Cerebellar cortex (tissue), 1 donor: ENCODE measurements around the gene MBNL3.

ENCODE experiments used
- DNase-seq: peaks from one replicate; pipeline ENCODE4 v3.0.0-alpha.2; 2015; ENCODE audit warnings: low spot score

Gene MBNL3, protein sequence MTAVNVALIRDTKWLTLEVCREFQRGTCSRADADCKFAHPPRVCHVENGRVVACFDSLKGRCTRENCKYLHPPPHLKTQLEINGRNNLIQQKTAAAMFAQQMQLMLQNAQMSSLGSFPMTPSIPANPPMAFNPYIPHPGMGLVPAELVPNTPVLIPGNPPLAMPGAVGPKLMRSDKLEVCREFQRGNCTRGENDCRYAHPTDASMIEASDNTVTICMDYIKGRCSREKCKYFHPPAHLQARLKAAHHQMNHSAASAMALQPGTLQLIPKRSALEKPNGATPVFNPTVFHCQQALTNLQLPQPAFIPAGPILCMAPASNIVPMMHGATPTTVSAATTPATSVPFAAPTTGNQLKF

DNA sequence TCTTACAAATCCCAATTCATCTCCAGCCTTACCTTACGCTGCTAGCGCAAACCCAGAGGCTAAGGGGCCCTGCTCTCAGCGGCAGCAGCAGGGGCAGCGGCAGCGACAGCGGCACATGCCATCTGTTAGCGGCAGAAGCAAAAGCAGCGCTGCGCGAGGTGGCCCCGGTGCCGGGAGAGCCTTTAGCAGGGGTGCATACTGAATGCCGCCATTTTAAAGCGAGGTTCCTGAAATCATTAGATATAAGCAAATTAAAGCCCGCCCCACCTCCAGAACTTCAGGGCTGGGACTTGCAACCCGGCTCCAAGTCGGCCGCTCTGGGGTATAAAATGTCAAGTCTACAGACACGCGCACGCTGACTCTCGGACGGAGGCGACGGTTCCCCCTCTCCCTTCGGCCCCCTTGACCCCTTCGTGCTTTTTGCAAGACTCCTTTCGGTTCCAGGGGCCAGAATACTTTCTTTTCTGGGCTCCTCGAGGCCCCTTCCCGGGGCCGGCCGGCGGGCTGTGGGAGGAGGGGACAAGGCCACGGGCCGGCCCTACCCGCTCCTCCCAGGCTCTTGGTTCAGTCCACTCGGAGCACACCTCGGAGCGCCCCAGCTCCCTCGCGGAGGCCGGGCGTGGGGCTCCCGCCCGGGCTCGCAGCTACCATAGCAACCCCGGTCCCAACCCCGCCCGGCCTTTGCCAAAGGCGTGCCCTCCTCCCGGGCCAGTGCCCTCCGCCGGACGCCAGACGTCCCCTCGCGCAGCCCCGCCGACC is at the start of gene MBNL3:
Gene MBNL3, minus strand, starts transcription at position 220 of the 759 bp plus-strand sequence. CDS start 49,427 bp downstream, outside the sequence.
- peak; percentile 15 for DNase-seq

DNA sequence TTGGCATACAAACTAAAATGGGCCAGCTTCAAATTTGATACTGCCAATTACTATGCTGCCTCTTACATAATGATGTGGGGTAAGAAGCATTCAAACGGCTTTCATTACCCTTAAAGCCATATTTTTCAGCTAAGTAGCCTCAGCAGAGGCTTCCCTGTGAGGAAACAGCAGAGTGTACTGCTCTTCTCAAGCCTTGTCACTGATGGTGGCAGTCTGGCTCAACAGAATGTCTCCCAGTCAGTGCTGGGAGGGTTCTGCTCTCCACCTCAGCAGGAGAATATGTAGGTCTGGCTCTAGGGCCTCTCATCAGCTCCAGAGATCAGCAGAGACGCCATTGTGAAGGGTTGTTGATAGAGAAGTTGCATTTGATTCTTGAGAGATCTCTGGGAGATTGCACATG is 44.6 kb upstream of the MBNL3 start:
- DNase-seq, result no peak

DNA sequence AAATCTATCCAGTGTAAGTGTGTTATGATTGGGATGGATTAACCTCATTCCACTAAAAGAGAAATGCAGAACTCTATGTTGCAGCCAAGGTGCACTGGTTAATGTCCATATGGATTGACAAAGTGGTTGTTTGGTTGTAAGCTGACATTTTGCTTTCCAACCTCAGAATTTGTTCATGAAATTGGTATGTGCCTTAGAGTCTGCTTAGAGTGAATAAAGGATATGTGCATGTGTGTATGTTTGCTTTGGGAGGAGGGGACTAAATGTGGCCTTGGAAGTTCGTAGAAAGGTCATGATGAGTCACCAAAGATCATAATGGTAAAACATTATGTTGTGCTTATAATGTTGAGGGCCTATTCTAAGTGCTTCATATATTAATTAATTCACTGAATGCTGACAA is 44.1 kb upstream of the MBNL3 start:
- DNase-seq, result no peak

DNA sequence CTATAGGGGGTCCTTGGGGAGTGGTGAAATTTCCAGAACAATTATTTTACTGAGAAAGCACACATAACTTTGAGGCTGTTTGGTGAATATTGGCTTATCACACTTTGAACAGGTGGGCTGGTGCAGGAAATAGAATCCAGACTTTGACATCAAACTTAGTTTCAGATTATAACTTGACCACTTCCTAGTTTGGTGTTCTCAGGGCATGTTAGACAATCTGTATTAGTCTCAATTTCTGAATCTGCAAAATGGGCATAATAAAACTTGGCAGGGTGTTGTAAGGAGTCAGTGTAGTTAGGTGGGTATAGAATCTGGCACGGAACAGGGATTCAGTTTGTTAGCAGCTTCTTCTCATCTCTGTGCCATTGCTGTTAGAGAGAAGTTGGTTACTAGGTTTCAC is 43.3 kb upstream of the MBNL3 start:
- no peak for DNase-seq

DNA sequence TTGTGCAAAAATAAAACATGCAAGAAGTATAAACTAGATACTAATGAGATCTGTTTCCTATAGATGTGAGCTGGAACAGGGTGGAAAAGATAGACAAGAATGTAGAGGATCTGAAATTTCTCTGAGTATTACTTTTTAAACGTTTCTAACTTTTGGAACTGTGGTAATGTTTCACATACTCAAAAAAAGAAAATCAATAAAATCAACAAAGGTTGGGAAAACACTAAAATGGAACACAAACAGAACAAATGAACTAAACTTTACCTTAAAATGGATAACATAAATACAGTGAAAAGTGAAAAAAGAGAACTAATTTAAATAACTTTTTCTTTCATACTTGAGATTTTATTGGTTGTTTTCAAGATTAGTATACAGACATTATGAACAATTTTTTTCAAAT is 32.0 kb upstream of the MBNL3 start:
- DNase-seq, result no peak

DNA sequence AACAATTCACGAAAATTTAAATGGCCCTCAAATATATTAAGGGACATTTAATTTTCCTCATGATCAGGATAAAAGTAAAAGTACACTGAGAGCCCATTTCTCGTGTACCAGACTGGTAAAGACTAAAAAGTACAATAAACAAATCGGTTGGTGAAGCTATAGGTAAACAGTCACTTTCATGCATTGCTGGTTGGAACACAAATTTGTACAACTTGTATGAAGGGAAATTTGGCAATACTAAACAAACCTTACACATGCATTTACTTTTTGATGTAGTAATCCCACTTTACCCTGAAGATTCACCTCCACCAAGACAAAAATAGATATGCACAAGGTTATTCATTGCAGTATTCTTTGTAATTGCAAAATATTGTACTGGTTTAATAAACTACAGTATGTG is 31.4 kb upstream of the MBNL3 start:
- DNase-seq, result no peak

DNA sequence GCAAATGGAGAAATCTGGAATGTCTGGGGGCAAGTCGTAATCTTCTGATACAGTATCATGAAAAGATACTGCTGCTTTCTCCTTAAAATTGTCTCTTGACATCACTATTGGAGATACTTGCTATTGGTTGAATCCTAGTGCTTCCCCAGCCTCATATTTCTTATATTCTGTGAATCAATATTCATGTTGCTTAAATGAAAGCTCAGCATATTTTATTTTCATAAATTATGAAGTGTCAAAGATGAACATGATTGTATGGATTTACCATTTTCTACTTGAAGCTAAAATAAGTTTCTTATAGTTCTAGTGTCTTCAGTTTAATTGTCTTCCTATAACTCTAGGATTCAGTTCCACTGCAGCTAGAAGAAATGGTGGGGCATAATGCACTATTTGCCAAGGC is 29.6 kb upstream of the MBNL3 start:
- no peak for DNase-seq

DNA sequence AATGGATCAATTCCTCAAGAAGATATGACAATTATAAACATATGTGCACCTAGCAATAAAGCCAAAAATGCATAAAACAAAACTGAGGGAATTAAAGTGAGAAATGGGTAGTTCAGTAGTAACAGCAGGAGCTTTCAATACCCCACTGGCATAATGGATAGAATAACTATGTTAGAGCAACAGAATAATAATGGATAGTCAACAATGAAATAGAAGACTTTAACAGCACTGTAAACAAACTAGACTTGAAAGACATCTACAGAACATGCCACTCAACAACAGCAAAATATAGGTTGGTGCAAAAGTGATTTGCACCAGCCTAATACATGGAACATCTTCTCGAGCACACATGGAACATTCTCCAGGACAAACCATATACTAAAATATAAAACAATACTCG is 20.0 kb upstream of the MBNL3 start:
- no peak for DNase-seq

DNA sequence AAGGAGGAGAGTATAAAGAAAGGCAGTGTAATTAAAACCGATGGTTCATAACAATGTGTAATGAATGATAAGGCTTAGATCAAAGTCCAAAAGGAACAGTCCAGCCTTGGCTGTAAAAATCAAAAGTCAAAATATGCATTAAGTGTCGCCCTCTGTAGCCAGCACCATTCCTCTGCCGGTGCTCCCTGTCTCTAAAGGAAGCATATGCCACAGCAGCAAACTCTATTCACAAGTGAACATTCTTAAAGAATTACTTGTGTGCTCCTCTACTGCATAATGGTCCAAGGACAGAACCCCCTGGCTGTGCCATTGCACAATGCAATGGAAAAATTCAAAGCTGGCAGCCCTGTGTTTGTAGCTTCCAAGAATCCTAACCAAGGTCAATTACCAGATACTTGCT is 16.3 kb upstream of the MBNL3 start:
- DNase-seq, result no peak

DNA sequence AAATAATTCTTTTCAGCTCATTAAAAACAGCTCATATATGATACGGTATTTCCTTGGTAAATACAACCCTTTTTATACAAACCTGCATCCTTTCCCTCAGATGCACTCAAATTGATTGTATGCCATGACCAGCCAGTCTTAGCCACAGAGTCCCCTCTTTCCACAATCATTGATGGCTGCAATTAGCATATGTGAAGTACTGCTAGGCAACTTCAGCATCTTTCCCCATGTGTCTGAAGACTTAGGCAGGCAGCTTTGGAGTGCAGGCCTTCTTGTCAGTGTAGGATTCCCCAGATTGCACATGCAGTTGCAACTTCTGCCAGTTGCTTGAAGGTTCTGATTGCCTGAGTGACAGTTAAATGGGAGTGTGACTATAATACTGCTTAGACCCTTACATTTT is 15.6 kb upstream of the MBNL3 start:
- no peak for DNase-seq

DNA sequence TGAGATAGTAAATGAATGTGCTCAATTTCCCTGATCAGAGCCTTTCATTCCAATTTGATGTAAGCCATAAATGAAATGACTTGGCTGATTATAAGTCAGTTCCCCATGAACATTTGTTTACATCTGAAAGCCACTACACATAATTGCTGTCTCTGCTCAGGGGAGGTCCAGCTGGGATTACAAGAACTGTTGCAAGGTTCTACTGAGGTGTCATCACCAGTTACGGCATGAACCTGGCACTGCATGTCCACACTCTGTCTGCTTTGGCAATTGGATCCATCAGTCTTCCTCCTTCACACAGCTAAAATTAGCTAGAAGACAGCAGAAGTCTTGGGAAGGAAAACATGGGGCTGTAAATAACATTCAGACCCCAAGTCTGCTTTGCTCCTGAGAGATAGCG is 12.8 kb upstream of the MBNL3 start:
- DNase-seq, result no peak

DNA sequence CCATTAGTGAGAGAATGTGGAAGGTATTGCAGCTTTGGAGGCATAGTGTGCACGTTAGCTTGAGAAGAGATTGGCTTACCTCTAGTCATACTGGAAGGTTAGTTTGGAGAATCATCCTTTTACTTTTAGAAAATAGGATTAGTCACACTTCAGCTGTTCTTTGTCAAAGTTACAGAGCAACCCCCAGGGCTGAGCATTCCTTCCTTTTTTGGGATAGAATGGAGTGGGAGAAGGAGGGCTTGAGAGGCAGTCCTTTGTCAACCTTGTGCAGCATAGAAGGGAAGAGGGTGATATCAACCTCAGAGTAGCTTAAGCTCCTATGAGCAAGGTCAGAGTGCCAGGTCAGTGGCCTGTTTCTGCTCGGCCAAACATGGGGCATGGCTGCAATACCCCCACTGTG is 8.6 kb upstream of the MBNL3 start:
- DNase-seq, result no peak

DNA sequence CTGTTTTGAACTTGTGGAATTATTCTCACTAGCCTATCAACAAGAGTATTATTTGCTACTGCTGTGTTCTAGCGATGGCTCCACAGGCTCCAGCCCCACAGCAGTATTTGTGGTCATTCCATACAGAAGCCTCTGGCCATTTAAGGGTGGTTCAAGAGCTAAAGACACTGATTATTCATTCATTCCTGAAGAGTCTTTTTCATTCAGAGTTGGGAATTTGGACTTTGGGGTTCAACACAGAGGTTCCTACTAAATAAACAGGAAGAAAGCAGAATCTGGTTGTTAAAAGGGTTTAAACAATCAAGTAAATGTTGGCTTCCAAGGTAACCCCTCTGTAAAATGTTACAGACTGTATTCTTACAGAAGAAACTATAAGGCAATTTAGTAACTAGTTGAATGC is 4.3 kb upstream of the MBNL3 start:
- no peak for DNase-seq

DNA sequence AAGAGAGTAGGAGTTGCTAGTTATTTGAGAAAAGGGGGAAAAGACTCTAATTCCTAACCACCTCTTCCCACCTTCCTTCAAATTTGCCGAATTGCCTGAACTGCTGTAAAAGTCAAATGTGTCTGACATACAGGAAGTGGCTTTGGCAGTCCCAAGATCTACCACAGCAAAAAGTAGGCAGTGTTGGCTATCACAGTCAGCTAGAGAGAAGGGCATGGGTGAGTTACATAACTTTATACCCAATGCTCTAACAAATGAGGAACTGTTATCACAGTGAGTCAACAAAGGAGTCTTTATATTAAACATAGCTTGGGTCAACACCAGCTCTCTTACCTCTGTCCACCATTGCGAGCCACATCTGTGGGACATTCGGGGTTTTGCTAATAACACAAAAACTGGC is 2.4 kb upstream of the MBNL3 start:
- DNase-seq, result no peak

DNA sequence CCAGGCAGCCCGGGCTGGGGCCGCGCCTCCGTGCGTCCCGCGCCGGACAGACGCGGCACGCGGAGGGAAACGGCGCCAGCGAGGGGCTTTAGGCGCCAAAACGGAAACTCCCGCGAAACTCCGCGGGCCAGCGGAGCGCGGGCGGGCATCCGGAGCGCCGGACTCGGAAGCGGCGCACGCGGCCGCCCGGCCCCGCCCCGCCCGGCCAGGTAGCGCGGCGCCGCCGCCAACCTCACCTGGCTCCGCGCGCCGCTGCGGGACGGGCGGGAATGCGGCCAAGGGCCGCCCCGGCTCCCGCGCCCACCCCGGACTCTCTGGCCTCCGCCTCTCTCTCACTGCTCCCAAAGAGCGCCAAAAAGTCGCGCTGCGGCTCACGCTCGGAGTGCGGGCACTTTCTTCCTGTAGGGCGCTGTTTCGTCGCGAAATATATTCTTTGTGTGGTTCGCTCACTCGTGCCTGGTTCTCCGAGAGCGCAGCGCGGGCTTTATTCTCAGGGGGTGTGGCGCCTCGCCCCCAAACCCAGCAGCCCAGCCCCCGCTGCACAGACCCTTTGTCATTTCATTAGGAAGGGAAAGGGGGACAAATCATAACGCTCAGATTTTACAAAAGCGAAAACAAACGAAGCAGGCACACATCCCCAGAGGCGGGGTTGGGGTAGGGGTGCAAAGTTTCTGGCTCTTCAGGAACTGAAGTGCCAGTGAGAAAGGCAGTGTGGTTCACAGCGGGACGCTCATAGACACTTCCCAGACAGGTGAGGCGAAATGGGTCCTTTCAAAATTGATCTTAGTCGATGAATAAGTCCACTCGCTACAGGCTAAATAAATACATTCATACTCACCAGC is 961 bp upstream of the MBNL3 start:
- no peak for DNase-seq

DNA sequence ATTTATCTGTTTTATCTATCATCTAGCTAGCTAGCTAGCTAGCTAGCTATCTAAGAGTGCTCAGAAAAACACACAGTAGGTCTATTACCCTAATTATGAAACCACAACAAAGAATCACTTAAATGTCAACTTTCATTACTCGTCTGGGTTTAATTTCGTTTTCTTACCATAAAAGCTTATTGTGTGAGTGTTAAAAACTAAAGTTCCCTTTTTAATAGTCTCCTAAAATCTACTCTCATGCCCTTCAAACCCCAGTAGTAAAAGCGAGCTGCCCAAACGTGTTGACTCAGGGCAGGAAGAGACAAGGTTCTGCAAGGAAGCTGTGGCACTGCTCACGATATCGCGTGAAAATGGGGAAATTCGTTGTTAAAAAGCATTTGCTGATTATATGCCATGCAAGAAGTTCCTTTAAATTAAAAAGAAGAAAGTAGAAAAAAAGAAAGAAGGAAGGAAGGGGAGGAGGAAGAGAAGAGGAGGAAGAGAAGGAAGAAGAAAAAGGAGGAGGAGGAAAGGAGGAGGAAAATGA is 595 bp downstream of the MBNL3 start:
- DNase-seq, result no peak

DNA sequence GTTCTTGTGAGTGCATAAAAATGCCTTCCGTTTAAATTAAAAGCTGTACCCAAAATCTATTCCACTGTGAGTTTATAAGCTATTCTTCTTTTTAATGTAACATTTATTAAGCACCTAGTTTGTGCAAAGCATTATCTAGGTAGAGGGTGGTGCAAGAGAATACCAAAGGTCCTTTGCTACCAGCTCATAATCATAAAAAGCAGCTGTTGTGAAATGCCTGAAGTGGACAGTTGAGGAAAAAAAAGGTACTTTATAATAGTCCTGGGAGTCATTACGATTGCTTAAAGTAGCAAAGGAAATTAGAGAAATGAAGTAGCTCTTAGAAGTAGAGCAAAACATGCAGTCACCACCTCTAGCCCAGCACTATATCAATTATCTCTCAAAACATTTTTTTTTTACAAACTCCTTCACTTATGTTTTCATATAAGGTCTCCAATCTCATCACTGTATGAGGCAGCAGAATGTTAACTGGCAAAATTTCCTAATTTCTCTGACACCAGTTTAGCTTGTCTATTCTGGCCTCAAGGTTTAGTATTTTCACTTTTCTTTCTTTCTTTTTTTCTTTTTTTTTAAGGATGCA is 2.1 kb downstream of the MBNL3 start:
- no peak for DNase-seq

DNA sequence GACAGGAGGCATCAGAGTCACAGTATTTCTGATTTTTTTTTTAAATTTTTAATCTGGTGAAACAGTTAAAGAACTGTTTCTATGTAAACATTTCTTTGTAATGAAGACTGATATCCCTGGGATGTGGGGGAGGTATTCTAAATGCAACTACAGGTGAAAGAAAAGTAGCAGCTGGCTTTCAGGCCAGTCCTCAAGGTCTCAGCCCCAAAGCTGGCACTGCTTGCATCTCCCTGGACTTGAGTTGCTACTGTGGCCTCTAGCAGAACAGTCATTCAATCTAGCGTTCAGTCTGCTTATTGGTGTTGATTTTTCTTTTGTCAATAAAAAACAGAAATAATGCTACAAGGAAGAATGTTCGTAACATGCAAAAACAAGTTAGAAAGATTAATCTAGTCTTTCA is 4.9 kb downstream of the MBNL3 start:
- DNase-seq, result no peak

DNA sequence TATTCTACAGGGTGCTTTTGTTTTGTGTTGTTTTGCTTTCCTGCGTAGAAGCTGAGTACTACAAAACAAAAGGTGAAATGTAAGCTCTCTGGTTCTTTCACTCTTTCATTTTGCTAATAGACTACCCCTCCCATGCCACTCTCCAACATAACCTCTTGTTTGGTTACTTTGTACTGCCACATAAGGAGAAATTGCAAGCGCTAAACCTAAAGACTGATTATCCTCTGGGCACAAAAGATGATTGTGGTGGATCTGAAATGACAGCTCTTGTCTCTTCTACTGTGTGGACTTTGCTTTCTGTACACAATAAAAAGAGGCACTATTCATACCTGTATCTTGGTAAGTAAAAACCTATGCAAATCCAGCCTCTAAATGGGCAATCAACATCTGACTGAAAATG is 5.3 kb downstream of the MBNL3 start:
- DNase-seq, result no peak

DNA sequence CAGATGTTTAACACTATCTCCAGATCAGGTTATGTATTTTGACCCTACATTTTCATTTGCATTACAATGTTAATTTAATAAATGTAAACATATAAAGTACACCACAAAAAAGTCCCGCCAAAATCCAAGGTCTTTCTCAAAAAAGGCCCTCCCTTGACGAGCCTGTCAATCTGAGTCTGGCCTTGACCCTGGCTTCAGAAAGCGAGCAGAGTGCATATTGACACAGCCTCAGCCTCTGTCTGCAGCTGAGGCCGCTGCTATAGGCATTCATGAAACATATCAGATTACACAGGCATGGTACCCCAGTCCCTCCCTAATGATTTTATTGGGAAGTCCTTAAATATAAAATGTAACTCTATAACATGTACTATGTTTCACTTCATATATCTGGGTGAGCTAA is 6.2 kb downstream of the MBNL3 start:
- DNase-seq, result no peak

DNA sequence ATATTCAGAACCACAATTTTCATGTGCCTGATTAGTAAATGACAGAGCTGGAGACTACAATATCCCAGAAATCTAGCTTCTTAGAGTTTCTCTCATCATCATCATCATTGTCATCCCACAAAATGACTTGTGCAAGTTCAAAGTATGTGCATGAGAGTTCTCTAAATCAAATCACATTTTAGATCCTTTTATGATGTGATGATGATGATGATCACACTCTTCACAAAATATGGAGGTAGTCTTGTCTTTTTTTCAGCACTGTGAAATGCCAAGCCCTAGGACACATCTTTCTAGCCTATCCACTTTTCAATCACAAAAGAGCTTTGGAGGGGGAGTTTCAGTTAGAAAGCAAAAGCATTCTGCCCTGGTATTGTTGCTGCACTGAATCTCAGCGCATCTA is 7.4 kb downstream of the MBNL3 start:
- DNase-seq, result no peak

DNA sequence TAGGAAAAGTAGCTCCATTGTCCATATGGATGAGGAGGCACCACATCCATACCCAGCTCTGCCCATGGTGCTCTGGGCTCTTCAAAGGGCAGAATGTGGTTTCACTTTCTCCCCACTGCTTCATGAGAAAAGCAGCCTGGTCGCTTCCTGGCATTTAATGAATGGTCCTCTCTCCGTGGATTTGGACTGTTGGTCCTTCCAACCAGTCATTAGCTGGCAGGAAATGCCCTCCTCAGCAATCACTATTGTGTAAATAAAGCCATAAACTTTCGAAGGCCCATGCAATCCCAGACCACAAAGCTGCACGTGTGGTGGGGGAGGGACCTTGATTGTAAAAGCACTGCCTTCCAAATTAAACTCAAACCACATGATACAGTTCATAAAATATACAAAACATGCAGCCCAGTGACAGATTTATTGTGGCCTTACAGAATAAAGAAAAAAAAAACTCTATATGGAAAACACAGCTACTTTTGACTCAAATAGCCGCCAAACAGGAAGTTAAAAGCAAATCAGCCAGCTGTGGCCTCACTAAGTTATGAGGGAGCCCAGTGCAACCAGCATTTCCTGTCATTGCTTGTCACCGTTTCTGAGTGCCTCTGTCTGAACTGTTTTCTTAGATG is 8.1 kb downstream of the MBNL3 start:
- no peak for DNase-seq
